ENCODE results near the gene NEIL3.

NEIL3 gene

DNA sequence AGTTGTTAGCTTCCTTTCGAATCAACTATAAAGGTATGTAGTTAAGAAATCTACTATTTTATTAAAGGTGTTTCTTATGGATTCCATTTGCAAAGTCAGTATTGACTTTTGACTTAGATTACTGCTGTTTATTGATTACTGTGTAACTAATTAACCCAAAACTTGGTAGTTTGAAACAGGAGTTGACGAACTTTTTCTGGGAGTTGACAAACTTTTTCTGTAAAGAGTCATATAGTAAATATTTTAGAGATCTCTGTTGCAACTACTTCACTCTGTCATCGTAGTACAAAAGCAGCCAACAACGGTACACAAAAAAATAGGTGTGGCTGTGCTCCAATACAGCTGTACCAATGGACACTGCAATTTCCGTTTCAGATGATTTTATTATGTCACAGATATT lies 102.3 kb downstream of the NEIL3 start:
- no peak overlapping the region for H3K27ac ChIP-seq (replicated peaks)
- no peak overlapping the region for H3K4me3 ChIP-seq (replicated peaks; ENCODE audit: insufficient read depth, low read length)

More for the DNA sequence above, 102.3 kb downstream of the NEIL3 start:
- H3K27me3 ChIP-seq (ENCODE audit: insufficient read depth, poor library complexity, severe bottlenecking): no peaks in the 10 kb centered on the region
- DNase-seq (ENCODE audit: low read depth in 1 of 2, low spot score in 1 of 2): no peak
- TF ChIP-seq, protein P1, sequence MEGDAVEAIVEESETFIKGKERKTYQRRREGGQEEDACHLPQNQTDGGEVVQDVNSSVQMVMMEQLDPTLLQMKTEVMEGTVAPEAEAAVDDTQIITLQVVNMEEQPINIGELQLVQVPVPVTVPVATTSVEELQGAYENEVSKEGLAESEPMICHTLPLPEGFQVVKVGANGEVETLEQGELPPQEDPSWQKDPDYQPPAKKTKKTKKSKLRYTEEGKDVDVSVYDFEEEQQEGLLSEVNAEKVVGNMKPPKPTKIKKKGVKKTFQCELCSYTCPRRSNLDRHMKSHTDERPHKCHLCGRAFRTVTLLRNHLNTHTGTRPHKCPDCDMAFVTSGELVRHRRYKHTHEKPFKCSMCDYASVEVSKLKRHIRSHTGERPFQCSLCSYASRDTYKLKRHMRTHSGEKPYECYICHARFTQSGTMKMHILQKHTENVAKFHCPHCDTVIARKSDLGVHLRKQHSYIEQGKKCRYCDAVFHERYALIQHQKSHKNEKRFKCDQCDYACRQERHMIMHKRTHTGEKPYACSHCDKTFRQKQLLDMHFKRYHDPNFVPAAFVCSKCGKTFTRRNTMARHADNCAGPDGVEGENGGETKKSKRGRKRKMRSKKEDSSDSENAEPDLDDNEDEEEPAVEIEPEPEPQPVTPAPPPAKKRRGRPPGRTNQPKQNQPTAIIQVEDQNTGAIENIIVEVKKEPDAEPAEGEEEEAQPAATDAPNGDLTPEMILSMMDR (IDR thresholded peaks at IDR 0.05; ENCODE audit: insufficient read depth, low read length): no peak
- no peak for TF ChIP-seq SPI1 (IDR thresholded peaks at IDR 0.05; ENCODE audit: borderline replicate concordance, low read depth)
- no peak for TF ChIP-seq POLR2AphosphoS5 (IDR thresholded peaks at IDR 0.05; ENCODE audit: low read depth)
- TF ChIP-seq GABPA (IDR thresholded peaks at IDR 0.05; ENCODE audit: low read depth): no peak
- TF ChIP-seq, protein P2, sequence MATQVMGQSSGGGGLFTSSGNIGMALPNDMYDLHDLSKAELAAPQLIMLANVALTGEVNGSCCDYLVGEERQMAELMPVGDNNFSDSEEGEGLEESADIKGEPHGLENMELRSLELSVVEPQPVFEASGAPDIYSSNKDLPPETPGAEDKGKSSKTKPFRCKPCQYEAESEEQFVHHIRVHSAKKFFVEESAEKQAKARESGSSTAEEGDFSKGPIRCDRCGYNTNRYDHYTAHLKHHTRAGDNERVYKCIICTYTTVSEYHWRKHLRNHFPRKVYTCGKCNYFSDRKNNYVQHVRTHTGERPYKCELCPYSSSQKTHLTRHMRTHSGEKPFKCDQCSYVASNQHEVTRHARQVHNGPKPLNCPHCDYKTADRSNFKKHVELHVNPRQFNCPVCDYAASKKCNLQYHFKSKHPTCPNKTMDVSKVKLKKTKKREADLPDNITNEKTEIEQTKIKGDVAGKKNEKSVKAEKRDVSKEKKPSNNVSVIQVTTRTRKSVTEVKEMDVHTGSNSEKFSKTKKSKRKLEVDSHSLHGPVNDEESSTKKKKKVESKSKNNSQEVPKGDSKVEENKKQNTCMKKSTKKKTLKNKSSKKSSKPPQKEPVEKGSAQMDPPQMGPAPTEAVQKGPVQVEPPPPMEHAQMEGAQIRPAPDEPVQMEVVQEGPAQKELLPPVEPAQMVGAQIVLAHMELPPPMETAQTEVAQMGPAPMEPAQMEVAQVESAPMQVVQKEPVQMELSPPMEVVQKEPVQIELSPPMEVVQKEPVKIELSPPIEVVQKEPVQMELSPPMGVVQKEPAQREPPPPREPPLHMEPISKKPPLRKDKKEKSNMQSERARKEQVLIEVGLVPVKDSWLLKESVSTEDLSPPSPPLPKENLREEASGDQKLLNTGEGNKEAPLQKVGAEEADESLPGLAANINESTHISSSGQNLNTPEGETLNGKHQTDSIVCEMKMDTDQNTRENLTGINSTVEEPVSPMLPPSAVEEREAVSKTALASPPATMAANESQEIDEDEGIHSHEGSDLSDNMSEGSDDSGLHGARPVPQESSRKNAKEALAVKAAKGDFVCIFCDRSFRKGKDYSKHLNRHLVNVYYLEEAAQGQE (IDR thresholded peaks at IDR 0.05; ENCODE audit: insufficient replicate concordance, low read depth): no peak
